ENCODE measurements around the gene ATF2. TPM values are rescaled to one million over a fixed set of nuclear protein-coding genes. Genes with fewer than 3 reads are reported as not detected.

ATF2 gene
- total and polyA plus RNA-seq, 2 of the 13 experiments (the other 11 are each of a cell fraction or from before 2014, with no cell fraction given) = 91.6 to 95.1 TPM

DNA sequence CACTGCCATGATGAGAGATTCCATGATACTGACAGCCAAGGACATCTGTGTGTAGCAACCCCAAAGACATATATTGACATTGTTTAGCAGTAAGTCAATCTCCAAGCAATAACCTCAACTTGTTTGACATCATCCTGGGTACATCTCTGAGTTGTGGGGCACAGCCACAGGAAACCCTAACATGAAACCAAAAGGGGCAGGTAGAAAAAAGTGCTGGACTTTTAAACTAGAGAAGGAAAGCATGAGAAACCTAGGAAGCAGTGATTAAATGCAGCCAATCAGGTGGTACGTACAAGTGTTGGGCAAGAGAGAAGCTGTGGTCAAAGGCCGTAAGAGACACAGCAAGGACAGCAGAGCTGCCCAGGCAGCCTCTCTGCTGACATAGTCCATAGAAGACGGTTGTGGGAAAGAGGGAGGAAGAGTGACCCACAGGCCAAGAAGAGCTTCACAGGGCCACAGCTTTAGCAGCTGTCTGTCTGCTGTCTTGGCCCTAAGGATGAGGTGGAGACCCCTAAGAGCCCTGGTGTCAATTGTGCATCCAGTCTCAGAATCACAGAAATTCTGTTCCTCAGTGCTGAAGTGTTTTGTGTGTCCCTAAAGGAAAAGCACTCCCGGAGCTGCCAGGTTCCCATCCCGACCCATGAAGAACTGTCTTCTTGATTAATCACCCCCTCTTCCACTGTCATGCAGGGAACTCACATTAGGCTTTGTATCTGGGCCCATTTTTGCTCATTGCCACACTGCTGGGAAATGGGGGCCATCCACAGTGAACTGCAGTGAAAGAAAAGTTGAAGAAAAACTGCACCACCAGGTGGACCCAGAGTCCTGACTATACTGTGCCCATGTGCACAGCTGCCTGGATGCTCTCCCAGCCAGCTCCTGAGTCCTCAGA lies 137.4 kb downstream of the ATF2 start (continued):
- TF ChIP-seq ARID5B (CRISPR knock-in tag; IDR thresholded peaks at IDR 0.05) (peak; percentile 35; the same call in 1 of the 2 replicates), TGIF2 (CRISPR knock-in tag; IDR thresholded peaks at IDR 0.05) (peak; percentile 62; the same call in 1 of the 2 replicates), CSRNP1 (CRISPR knock-in tag; IDR thresholded peaks at IDR 0.05) (no peak), ZKSCAN1 (IDR thresholded peaks at IDR 0.05; ENCODE audit: low read length) (0 out of 2 replicates have a peak, but pooled peaks have one; percentile 14), SKI (IDR thresholded peaks at IDR 0.05; ENCODE audit: partially characterized antibody) (peak; percentile 21), NAIF1 (CRISPR knock-in tag; IDR thresholded peaks at IDR 0.05; ENCODE audit: borderline replicate concordance) (peak; percentile 52; the same call in 1 of the 2 replicates), ZFP37 (CRISPR knock-in tag; IDR thresholded peaks at IDR 0.05; ENCODE audit: borderline replicate concordance) (no peak), RBAK (CRISPR knock-in tag; IDR thresholded peaks at IDR 0.05) (no peak), ZNF775 (CRISPR knock-in tag; IDR thresholded peaks at IDR 0.05; ENCODE audit: borderline replicate concordance) (no peak), ZNF614 (CRISPR knock-in tag; IDR thresholded peaks at IDR 0.05; ENCODE audit: borderline replicate concordance) (0 out of 2 replicates have a peak, but pooled peaks have one; percentile 60), BRCA1 (CRISPR knock-in tag; IDR thresholded peaks at IDR 0.05) (0 out of 2 replicates have a peak, but pooled peaks have one; percentile 57)
- TF ChIP-seq, protein P1, sequence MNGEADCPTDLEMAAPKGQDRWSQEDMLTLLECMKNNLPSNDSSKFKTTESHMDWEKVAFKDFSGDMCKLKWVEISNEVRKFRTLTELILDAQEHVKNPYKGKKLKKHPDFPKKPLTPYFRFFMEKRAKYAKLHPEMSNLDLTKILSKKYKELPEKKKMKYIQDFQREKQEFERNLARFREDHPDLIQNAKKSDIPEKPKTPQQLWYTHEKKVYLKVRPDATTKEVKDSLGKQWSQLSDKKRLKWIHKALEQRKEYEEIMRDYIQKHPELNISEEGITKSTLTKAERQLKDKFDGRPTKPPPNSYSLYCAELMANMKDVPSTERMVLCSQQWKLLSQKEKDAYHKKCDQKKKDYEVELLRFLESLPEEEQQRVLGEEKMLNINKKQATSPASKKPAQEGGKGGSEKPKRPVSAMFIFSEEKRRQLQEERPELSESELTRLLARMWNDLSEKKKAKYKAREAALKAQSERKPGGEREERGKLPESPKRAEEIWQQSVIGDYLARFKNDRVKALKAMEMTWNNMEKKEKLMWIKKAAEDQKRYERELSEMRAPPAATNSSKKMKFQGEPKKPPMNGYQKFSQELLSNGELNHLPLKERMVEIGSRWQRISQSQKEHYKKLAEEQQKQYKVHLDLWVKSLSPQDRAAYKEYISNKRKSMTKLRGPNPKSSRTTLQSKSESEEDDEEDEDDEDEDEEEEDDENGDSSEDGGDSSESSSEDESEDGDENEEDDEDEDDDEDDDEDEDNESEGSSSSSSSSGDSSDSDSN (CRISPR knock-in tag; IDR thresholded peaks at IDR 0.05) = 0 out of 2 replicates have a peak, but pooled peaks have one; percentile 13
- TF ChIP-seq, protein P2, sequence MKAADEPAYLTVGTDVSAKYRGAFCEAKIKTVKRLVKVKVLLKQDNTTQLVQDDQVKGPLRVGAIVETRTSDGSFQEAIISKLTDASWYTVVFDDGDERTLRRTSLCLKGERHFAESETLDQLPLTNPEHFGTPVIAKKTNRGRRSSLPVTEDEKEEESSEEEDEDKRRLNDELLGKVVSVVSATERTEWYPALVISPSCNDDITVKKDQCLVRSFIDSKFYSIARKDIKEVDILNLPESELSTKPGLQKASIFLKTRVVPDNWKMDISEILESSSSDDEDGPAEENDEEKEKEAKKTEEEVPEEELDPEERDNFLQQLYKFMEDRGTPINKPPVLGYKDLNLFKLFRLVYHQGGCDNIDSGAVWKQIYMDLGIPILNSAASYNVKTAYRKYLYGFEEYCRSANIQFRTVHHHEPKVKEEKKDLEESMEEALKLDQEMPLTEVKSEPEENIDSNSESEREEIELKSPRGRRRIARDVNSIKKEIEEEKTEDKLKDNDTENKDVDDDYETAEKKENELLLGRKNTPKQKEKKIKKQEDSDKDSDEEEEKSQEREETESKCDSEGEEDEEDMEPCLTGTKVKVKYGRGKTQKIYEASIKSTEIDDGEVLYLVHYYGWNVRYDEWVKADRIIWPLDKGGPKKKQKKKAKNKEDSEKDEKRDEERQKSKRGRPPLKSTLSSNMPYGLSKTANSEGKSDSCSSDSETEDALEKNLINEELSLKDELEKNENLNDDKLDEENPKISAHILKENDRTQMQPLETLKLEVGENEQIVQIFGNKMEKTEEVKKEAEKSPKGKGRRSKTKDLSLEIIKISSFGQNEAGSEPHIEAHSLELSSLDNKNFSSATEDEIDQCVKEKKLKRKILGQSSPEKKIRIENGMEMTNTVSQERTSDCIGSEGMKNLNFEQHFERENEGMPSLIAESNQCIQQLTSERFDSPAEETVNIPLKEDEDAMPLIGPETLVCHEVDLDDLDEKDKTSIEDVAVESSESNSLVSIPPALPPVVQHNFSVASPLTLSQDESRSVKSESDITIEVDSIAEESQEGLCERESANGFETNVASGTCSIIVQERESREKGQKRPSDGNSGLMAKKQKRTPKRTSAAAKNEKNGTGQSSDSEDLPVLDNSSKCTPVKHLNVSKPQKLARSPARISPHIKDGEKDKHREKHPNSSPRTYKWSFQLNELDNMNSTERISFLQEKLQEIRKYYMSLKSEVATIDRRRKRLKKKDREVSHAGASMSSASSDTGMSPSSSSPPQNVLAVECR (CRISPR knock-in tag; IDR thresholded peaks at IDR 0.05; ENCODE audit: borderline replicate concordance) = peak; percentile 71; the same call in 1 of the 2 replicates

Measured in HepG2 (cell line).